GM23338 (cell line): ENCODE results near the gene GNAT1. TPM values are rescaled to one million over a fixed set of nuclear protein-coding genes. Genes with fewer than 3 reads are reported as not detected.

Experiments
- ATAC-seq: fragments of 200-7000 bp; cut with Tn5 transposase; 3 replicates; pipeline ENCODE4 v1.9.1; 2020
- DNase-seq: peaks from one replicate; pipeline ENCODE4 v3.0.0-alpha.2; 2015; ENCODE audit warnings: low spot score
- H2AFZ ChIP-seq: fragments of 200-600 bp; sonication (generic); 2 replicates; pipeline ENCODE4 v1.8.0; 2016; ENCODE audit warnings: antibody characterized with exemption, mild to moderate bottlenecking, moderate library complexity
- H3F3A ChIP-seq: fragments of 200-600 bp; sonication (generic); replicated peaks from 2 replicates; pipeline ENCODE4 v1.8.0; 2017; ENCODE audit warnings: antibody characterized with exemption, mixed run types, low read depth
- H3K27ac ChIP-seq: fragments of 200-600 bp; sonication (generic); 2 replicates; pipeline ENCODE4 v1.6.1; 2016; ENCODE audit warnings: low read depth
- H3K27me3 ChIP-seq: fragments of 200-600 bp; sonication (generic); 2 replicates; pipeline ENCODE4 v1.8.0; 2016; ENCODE audit warnings: mild to moderate bottlenecking, mixed run types, moderate library complexity; ENCODE audit not compliant: insufficient read depth
- H3K36me3 ChIP-seq: fragments of 200-600 bp; sonication (generic); 2 replicates; pipeline ENCODE4 v1.8.0; 2016; ENCODE audit warnings: mild to moderate bottlenecking; ENCODE audit not compliant: insufficient read depth
- H3K4me1 ChIP-seq: fragments of 200-600 bp; sonication (generic); 2 replicates; pipeline ENCODE4 v1.8.0; 2016; ENCODE audit warnings: mild to moderate bottlenecking, moderate library complexity; ENCODE audit not compliant: insufficient read depth
- H3K4me2 ChIP-seq: fragments of 200-600 bp; sonication (generic); 2 replicates; pipeline ENCODE4 v1.7.1; 2017; ENCODE audit warnings: mixed run types
- H3K4me3 ChIP-seq: fragments of 200-600 bp; sonication (generic); 2 replicates; pipeline ENCODE4 v1.6.1; 2016; ENCODE audit warnings: mixed run types
- H3K79me2 ChIP-seq: fragments of 200-600 bp; sonication (generic); replicated peaks from 2 replicates; pipeline ENCODE4 v1.8.0; 2017; ENCODE audit warnings: mild to moderate bottlenecking; ENCODE audit not compliant: insufficient read depth
- H3K9me2 ChIP-seq: fragments of 200-600 bp; sonication (generic); 2 replicates; pipeline ENCODE4 v1.8.0; 2017; ENCODE audit not compliant: insufficient read depth
- H4K20me1 ChIP-seq: fragments of 200-600 bp; sonication (generic); replicated peaks from 2 replicates; pipeline ENCODE4 v1.8.0; 2017; ENCODE audit warnings: mild to moderate bottlenecking; ENCODE audit not compliant: insufficient read depth
- H3K27ac Mint-ChIP-seq: 2 replicates; pipeline ENCODE4 v1.8.0; 2020; ENCODE audit warnings: inconsistent platforms, mild to moderate bottlenecking, moderate library complexity, mixed read lengths
- H3K27me3 Mint-ChIP-seq: 3 replicates; pipeline ENCODE4 v1.8.0; 2022; ENCODE audit warnings: low read depth, mild to moderate bottlenecking, moderate library complexity, mixed read lengths, inconsistent platforms; ENCODE audit not compliant: insufficient read depth, poor library complexity
- H3K36me3 Mint-ChIP-seq: 3 replicates; pipeline ENCODE4 v1.8.0; 2021; ENCODE audit warnings: low read depth, mild to moderate bottlenecking, inconsistent platforms, moderate library complexity, mixed read lengths
- H3K4me1 Mint-ChIP-seq: 3 replicates; pipeline ENCODE4 v1.8.0; 2020; ENCODE audit warnings: mild to moderate bottlenecking, inconsistent platforms, mixed read lengths
- H3K4me3 Mint-ChIP-seq: 3 replicates; pipeline ENCODE4 v1.8.0; 2021; ENCODE audit warnings: moderate library complexity, mild to moderate bottlenecking, inconsistent platforms, mixed read lengths
- H3K9me3 Mint-ChIP-seq: 3 replicates; pipeline ENCODE4 v1.8.0; 2020; ENCODE audit warnings: moderate library complexity, mild to moderate bottlenecking, inconsistent platforms, mixed read lengths
- CREB1 ChIP-seq: fragments of 250-450 bp; sonication (Bioruptor Pico); IDR thresholded peaks from 2 replicates; pipeline ENCODE4 v1.5.0; 2020; ENCODE audit warnings: low read depth, mild to moderate bottlenecking, moderate library complexity
- EZH2 ChIP-seq: fragments of 200-600 bp; sonication (generic); IDR thresholded peaks from one replicate; pipeline ENCODE4 v1.8.0; 2017; ENCODE audit warnings: antibody characterized with exemption, mild to moderate bottlenecking, low read depth; ENCODE audit not compliant: unreplicated experiment
- EZH2phosphoT487 ChIP-seq: fragments of 200-600 bp; sonication (generic); IDR thresholded peaks from one replicate; pipeline ENCODE4 v1.8.1; 2018; ENCODE audit warnings: antibody characterized with exemption; ENCODE audit not compliant: unreplicated experiment
- JUNB ChIP-seq: IDR thresholded peaks from one replicate; pipeline ENCODE4 v1.6.1; 2016; ENCODE audit warnings: antibody characterized with exemption; ENCODE audit not compliant: unreplicated experiment
- NANOG ChIP-seq: IDR thresholded peaks from 2 replicates; pipeline ENCODE4 v1.6.1; 2016; ENCODE audit warnings: antibody characterized with exemption, borderline replicate concordance
- POLR2AphosphoS5 ChIP-seq: IDR thresholded peaks from 2 replicates; pipeline ENCODE4 v1.6.1; 2016; ENCODE audit warnings: antibody characterized with exemption, low read depth
- STAT1 ChIP-seq: IDR thresholded peaks from one replicate; pipeline ENCODE4 v1.6.1; 2016; ENCODE audit warnings: antibody characterized with exemption; ENCODE audit not compliant: unreplicated experiment
- ZNF114 ChIP-seq: fragments of 250-450 bp; sonication (Bioruptor Pico); IDR thresholded peaks from 2 replicates; pipeline ENCODE4 v1.5.0; 2020; ENCODE audit warnings: mild to moderate bottlenecking, moderate library complexity
- ZNF331 ChIP-seq: fragments of 250-450 bp; sonication (Bioruptor Pico); IDR thresholded peaks from 2 replicates; pipeline ENCODE4 v1.5.0; 2020; ENCODE audit warnings: low read depth, mild to moderate bottlenecking, moderate library complexity
- long read RNA-seq: library from polyadenylated mRNA; unstranded; transcript quantifications from one replicate; pipeline ENCODE4 v2.0.0, GENCODE V29; 2020; ENCODE audit not compliant: unreplicated experiment
- polyA plus RNA-seq: library from polyadenylated mRNA; unstranded; fragments of >200 nt; fragmentation: Nextera tagmentation; extraction: Ambion mirVana; gene quantifications from 2 replicates; pipeline ENCODE4 v1.2.1, GENCODE V29; 2016
- total RNA-seq: library from RNA; depleted of rRNA; stranded (reverse); fragments of >200 nt; shearing (Covaris generic); gene quantifications from 2 replicates; pipeline ENCODE4 v1.2.3, GENCODE V29; 2014; rRNA removed
- TF ChIP-seq, protein P1 (sequence below): IDR thresholded peaks from 2 replicates; pipeline ENCODE4 v1.6.1; 2016; ENCODE audit warnings: antibody characterized with exemption
- TF ChIP-seq, protein P2 (sequence below): fragments of 250-450 bp; sonication (Bioruptor Pico); IDR thresholded peaks from 2 replicates; pipeline ENCODE4 v1.5.0; 2020; ENCODE audit warnings: mild to moderate bottlenecking, moderate library complexity
- TF ChIP-seq, protein P3 (sequence below): IDR thresholded peaks from one replicate; pipeline ENCODE4 v1.6.1; 2018; ENCODE audit warnings: antibody characterized with exemption; ENCODE audit not compliant: unreplicated experiment

GNAT1 gene
- total RNA-seq: not detected in 2 replicates
- polyA plus RNA-seq: not detected in 2 replicates
- long read RNA-seq: 0 reads

DNA sequence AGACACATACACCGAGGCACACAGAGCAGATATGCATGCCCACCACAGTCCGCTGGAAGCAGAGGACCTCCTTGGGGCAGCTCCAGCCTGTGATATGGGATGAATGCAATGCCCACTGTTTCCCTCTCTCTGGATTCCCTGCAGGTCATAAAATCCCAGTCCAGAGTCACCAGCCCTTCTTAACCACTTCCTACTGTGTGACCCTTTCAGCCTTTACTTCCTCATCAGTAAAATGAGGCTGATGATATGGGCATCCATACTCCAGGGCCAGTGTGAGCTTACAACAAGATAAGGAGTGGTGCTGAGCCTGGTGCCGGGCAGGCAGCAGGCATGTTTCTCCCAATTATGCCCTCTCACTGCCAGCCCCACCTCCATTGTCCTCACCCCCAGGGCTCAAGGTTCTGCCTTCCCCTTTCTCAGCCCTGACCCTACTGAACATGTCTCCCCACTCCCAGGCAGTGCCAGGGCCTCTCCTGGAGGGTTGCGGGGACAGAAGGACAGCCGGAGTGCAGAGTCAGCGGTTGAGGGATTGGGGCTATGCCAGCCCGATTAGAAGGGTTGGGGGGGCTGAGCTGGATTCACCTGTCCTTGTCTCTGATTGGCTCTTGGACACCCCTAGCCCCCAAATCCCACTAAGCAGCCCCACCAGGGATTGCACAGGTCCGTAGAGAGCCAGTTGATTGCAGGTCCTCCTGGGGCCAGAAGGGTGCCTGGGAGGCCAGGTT, at the start of gene GNAT1:
Gene GNAT1, plus strand, starts transcription at position 675 of the 725 bp plus-strand sequence. CDS start 116 bp downstream, outside the sequence.
- H3K27me3 ChIP-seq: peaks cover 12% of the 10 kb centered on the region; the same call in 1 of the 2 replicates
- no peaks in the 10 kb centered on the region for H4K20me1 ChIP-seq
- H3K36me3 Mint-ChIP-seq: peaks cover 9% of the 10 kb centered on the region; the same call in 1 of the 3 replicates
- H3K27ac ChIP-seq: no peak within 1 kb of the TSS
- H3K4me3 Mint-ChIP-seq: no peak within 1 kb of the TSS
- no peaks in the 10 kb centered on the region for H3K9me2 ChIP-seq
- H3K4me1 ChIP-seq: peaks cover 8% of the 10 kb centered on the region; the same call in 1 of the 2 replicates
- TF ChIP-seq EZH2phosphoT487: no peak
- TF ChIP-seq CREB1 (CRISPR knock-in tag): no peak
- no peak for TF ChIP-seq JUNB
- TF ChIP-seq, protein P1, sequence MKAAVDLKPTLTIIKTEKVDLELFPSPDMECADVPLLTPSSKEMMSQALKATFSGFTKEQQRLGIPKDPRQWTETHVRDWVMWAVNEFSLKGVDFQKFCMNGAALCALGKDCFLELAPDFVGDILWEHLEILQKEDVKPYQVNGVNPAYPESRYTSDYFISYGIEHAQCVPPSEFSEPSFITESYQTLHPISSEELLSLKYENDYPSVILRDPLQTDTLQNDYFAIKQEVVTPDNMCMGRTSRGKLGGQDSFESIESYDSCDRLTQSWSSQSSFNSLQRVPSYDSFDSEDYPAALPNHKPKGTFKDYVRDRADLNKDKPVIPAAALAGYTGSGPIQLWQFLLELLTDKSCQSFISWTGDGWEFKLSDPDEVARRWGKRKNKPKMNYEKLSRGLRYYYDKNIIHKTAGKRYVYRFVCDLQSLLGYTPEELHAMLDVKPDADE: no peak
- TF ChIP-seq NANOG: no peak
- TF ChIP-seq POLR2AphosphoS5: no peak
- TF ChIP-seq STAT1: no peak
- TF ChIP-seq ZNF331 (CRISPR knock-in tag): no peak
- TF ChIP-seq, protein P2, sequence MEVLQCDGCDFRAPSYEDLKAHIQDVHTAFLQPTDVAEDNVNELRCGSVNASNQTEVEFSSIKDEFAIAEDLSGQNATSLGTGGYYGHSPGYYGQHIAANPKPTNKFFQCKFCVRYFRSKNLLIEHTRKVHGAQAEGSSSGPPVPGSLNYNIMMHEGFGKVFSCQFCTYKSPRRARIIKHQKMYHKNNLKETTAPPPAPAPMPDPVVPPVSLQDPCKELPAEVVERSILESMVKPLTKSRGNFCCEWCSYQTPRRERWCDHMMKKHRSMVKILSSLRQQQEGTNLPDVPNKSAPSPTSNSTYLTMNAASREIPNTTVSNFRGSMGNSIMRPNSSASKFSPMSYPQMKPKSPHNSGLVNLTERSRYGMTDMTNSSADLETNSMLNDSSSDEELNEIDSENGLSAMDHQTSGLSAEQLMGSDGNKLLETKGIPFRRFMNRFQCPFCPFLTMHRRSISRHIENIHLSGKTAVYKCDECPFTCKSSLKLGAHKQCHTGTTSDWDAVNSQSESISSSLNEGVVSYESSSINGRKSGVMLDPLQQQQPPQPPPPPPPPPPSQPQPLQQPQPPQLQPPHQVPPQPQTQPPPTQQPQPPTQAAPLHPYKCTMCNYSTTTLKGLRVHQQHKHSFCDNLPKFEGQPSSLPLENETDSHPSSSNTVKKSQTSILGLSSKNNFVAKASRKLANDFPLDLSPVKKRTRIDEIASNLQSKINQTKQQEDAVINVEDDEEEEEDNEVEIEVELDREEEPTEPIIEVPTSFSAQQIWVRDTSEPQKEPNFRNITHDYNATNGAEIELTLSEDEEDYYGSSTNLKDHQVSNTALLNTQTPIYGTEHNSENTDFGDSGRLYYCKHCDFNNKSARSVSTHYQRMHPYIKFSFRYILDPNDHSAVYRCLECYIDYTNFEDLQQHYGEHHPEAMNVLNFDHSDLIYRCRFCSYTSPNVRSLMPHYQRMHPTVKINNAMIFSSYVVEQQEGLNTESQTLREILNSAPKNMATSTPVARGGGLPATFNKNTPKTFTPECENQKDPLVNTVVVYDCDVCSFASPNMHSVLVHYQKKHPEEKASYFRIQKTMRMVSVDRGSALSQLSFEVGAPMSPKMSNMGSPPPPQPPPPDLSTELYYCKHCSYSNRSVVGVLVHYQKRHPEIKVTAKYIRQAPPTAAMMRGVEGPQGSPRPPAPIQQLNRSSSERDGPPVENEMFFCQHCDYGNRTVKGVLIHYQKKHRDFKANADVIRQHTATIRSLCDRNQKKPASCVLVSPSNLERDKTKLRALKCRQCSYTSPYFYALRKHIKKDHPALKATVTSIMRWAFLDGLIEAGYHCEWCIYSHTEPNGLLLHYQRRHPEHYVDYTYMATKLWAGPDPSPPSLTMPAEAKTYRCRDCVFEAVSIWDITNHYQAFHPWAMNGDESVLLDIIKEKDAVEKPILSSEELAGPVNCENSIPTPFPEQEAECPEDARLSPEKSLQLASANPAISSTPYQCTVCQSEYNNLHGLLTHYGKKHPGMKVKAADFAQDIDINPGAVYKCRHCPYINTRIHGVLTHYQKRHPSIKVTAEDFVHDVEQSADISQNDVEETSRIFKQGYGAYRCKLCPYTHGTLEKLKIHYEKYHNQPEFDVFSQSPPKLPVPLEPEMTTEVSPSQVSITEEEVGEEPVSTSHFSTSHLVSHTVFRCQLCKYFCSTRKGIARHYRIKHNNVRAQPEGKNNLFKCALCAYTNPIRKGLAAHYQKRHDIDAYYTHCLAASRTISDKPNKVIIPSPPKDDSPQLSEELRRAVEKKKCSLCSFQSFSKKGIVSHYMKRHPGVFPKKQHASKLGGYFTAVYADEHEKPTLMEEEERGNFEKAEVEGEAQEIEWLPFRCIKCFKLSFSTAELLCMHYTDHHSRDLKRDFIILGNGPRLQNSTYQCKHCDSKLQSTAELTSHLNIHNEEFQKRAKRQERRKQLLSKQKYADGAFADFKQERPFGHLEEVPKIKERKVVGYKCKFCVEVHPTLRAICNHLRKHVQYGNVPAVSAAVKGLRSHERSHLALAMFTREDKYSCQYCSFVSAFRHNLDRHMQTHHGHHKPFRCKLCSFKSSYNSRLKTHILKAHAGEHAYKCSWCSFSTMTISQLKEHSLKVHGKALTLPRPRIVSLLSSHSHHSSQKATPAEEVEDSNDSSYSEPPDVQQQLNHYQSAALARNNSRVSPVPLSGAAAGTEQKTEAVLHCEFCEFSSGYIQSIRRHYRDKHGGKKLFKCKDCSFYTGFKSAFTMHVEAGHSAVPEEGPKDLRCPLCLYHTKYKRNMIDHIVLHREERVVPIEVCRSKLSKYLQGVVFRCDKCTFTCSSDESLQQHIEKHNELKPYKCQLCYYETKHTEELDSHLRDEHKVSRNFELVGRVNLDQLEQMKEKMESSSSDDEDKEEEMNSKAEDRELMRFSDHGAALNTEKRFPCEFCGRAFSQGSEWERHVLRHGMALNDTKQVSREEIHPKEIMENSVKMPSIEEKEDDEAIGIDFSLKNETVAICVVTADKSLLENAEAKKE: no peak
- no peak for TF ChIP-seq EZH2
- no peak for TF ChIP-seq ZNF114
- TF ChIP-seq, protein P3, sequence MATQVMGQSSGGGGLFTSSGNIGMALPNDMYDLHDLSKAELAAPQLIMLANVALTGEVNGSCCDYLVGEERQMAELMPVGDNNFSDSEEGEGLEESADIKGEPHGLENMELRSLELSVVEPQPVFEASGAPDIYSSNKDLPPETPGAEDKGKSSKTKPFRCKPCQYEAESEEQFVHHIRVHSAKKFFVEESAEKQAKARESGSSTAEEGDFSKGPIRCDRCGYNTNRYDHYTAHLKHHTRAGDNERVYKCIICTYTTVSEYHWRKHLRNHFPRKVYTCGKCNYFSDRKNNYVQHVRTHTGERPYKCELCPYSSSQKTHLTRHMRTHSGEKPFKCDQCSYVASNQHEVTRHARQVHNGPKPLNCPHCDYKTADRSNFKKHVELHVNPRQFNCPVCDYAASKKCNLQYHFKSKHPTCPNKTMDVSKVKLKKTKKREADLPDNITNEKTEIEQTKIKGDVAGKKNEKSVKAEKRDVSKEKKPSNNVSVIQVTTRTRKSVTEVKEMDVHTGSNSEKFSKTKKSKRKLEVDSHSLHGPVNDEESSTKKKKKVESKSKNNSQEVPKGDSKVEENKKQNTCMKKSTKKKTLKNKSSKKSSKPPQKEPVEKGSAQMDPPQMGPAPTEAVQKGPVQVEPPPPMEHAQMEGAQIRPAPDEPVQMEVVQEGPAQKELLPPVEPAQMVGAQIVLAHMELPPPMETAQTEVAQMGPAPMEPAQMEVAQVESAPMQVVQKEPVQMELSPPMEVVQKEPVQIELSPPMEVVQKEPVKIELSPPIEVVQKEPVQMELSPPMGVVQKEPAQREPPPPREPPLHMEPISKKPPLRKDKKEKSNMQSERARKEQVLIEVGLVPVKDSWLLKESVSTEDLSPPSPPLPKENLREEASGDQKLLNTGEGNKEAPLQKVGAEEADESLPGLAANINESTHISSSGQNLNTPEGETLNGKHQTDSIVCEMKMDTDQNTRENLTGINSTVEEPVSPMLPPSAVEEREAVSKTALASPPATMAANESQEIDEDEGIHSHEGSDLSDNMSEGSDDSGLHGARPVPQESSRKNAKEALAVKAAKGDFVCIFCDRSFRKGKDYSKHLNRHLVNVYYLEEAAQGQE: no peak
- no peak within 1 kb of the TSS for H3K4me3 ChIP-seq
- H3K9me3 Mint-ChIP-seq: no peaks in the 10 kb centered on the region
- H3K27ac Mint-ChIP-seq: no peak within 1 kb of the TSS
- H3K79me2 ChIP-seq: no peaks in the 10 kb centered on the region
- no peaks in the 10 kb centered on the region; the same call in 1 of the 2 replicates for H3K36me3 ChIP-seq
- H3K4me2 ChIP-seq: no peak within 1 kb of the TSS
- peaks cover 6% of the 10 kb centered on the region for H3F3A ChIP-seq
- DNase-seq (no peak), ATAC-seq (no peak)
- peaks cover 15% of the 10 kb centered on the region for H3K4me1 Mint-ChIP-seq
- H2AFZ ChIP-seq: no peak within 1 kb of the TSS
- peaks cover 19% of the 10 kb centered on the region for H3K27me3 Mint-ChIP-seq
